ENCODE measurements around the gene ZFYVE21. TPM values are rescaled to one million over a fixed set of nuclear protein-coding genes. Genes with fewer than 3 reads are reported as not detected.
A peak's percentile ranks its signal among the peaks of the same experiment; 100 is the strongest.

Gene ZFYVE21
- total RNA-seq, result 60.9 TPM
- long read RNA-seq, transcript ZFYVE21-201 (8 exons, 1,521 nt), result minor isoform, 6 of 167 reads
- long read RNA-seq, transcript ZFYVE21-202 (7 exons, 1,383 nt), result major isoform, 146 of 167 reads
- long read RNA-seq, partial matches to known transcripts, result 3 of 167 reads
- long read RNA-seq, other reads (novel, unspliced or antisense), result 11 of 167 reads

DNA sequence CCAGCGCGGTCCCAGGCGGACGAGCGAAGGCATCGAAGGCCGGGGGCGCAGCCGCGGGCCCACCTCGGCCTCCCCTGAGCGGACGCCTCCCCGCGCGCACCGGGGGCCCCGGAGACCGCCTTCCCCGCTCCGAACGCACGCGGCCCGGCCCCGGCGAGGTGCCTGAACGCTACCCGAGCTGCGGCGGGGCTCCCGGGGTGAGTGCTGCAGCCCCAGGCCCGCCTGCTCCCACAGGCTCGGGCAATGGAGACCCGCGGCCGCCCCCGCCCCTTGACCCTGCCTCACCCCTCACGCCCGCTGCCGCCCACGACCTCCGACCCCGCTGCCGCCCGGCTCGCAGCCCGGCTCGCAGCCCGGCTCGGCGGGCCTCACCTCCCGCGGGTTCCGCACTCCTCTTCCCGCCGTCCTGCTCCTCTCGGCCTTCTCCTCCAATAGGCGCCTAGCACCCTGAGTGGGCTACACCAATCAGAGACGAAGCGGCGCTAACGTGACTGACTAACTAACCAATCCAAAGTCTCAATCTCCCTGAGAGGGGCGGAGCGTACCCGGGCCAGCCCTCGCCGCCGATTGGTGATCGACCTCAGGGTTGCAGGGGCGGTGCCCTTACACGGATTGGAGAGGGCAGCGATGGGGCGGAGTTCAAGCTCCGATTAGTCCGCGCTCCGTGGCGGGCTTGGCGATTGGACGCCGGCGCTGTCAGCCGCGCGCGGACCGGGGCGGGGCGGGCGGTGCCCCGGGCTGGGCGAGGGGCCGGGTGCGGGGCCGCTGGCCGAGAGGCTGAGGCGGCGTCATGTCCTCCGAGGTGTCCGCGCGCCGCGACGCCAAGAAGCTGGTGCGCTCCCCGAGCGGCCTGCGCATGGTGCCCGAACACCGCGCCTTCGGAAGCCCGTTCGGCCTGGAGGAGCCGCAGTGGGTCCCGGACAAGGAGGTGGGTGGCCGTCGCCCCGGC is at the start of gene ZFYVE21, which contains the start of gene XRCC3:
Gene ZFYVE21 (plus strand): TSS at position 759 of the 949 bp plus-strand sequence. CDS start 32 bp downstream, at position 791.
Gene XRCC3 (minus strand): TSS at position 400 of the 949 bp plus-strand sequence. CDS start 4,364 bp downstream, outside the sequence.
- peak; percentile 99 for DNase-seq (ENCODE audit: low spot score)
- intact Hi-C loops (cut with DNase I), result loop anchor here (5.0 kb wide), 1 partner anchor 88 kb away; the partner anchor contains the start of gene KLC1

GRCh38 chr14:103667671-103668070 is 47.9 kb upstream of the ZFYVE21 start:
- intact Hi-C loops (cut with DNase I), result no loop called here
- no peak for DNase-seq (ENCODE audit: low spot score)

GRCh38 chr14:103668117-103668516 is 47.5 kb upstream of the ZFYVE21 start:
- intact Hi-C loops (cut with DNase I), result no loop called here
- no peak for DNase-seq (ENCODE audit: low spot score)

- no peak for DNase-seq (ENCODE audit: low spot score)
- intact Hi-C loops (cut with DNase I), result no loop called here
Observed at GRCh38 chr14:103669370-103669769, 46.2 kb upstream of the ZFYVE21 start.

- DNase-seq (ENCODE audit: low spot score), result no peak
- intact Hi-C loops (cut with DNase I), result no loop called here
Observed at GRCh38 chr14:103671911-103672310, 43.7 kb upstream of the ZFYVE21 start.

GRCh38 chr14:103675957-103676356 is 39.7 kb upstream of the ZFYVE21 start:
- DNase-seq (ENCODE audit: low spot score), result no peak
- intact Hi-C loops (cut with DNase I), result no loop called here

DNA sequence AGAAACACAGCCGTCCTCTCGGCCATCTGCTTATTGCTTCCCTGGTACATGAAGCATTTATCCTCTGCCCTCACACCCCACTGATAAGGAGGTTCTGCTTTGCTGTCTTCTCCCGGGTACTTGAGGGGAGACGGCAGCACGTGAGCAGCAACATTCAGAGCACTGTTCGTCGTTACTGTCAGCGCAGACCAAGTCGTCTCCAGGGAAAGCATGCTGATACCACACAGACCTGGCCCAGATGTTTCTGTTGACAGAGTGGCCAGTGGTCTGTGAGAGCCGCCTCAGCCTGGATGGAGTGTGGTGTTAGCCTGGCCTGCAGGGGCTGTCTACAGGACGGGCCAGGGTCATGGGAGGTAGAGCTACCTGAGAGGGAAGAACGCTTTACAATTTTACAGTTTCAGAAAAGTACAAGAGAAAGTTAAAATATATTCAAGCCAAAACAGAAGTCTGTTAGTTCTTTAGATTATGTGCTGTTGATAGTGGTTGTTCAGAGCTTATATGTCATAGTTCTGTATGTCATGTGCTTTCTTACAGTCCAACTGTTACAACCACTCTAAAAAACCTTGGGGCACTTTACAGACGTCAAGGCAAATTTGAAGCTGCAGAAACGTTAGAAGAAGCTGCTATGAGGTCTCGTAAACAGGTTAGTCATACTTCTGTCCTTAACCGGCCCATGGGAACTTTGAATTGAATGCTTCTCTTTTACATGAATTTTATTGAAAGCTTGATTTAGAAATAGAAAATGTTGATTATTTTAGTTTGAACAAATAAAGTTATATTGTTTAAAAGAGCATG is 38.5 kb upstream of the ZFYVE21 start:
- DNase-seq (ENCODE audit: low spot score), result no peak
- intact Hi-C loops (cut with DNase I), result no loop called here

GRCh38 chr14:103679351-103679750 is 36.3 kb upstream of the ZFYVE21 start:
- intact Hi-C loops (cut with DNase I), result no loop called here
- no peak for DNase-seq (ENCODE audit: low spot score)

DNA sequence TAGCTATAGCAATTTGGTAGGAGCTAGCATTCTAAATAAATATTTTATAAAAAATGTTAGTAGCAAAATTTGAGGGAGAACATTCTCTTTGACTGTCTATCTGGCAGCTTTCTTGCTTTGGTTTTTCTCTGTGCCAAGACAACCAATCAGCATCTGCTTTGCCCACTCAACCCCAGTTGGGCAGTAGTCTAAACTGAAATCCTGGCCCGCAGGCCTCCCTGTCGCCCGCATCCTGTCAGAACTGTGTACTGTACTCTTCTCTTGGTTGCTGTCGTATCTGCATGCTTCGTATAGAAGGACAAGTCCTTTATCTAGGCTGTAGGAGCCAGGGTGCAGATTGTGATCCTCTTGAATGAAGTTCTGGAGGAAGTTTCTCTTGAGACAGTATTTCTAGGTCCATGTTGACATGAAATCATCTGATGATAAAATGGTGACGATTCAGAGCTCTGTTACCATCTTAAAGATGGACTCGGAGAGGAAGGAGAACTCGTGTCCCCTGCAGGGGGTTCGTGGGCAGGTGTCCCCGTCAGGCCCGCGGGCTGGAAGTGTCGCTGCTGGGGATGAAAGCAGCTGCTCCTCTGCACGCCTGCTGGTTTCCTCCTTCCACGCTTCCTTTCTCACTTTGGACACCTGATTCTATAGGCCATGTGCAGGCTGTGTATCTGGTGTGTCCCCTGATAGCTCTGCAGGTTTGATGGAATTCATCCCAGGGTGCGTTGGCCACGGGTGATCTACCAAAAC is 34.9 kb upstream of the ZFYVE21 start:
- intact Hi-C loops (cut with DNase I), result no loop called here
- no peak for DNase-seq (ENCODE audit: low spot score)

GRCh38 chr14:103683139-103683538 is 32.5 kb upstream of the ZFYVE21 start:
- intact Hi-C loops (cut with DNase I), result no loop called here
- no peak for DNase-seq (ENCODE audit: low spot score)

DNA sequence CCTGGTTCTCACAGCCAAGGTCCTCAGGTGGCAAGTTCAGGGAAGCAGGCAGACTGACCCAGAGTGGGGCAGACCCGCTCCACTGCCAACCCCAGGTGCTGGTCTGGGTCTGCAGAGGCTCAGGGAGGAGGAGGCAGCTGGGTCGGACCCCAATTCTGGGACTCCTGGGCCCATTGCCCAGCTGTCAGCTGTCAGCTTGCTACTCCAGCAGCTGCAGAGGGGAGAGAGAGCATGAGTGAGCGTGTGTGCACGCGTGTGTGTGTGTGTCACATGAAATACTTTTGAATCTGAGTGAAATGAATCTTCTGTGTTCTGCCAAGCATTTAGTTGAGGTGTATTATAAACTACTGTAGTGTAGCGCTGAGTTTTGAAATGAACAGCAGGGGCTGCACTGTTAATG is 31.1 kb upstream of the ZFYVE21 start:
- no peak for DNase-seq (ENCODE audit: low spot score)
- intact Hi-C loops (cut with DNase I), result no loop called here

- intact Hi-C loops (cut with DNase I), result no loop called here
- DNase-seq (ENCODE audit: low spot score), result no peak
Observed at GRCh38 chr14:103684871-103685270, 30.7 kb upstream of the ZFYVE21 start.

DNA sequence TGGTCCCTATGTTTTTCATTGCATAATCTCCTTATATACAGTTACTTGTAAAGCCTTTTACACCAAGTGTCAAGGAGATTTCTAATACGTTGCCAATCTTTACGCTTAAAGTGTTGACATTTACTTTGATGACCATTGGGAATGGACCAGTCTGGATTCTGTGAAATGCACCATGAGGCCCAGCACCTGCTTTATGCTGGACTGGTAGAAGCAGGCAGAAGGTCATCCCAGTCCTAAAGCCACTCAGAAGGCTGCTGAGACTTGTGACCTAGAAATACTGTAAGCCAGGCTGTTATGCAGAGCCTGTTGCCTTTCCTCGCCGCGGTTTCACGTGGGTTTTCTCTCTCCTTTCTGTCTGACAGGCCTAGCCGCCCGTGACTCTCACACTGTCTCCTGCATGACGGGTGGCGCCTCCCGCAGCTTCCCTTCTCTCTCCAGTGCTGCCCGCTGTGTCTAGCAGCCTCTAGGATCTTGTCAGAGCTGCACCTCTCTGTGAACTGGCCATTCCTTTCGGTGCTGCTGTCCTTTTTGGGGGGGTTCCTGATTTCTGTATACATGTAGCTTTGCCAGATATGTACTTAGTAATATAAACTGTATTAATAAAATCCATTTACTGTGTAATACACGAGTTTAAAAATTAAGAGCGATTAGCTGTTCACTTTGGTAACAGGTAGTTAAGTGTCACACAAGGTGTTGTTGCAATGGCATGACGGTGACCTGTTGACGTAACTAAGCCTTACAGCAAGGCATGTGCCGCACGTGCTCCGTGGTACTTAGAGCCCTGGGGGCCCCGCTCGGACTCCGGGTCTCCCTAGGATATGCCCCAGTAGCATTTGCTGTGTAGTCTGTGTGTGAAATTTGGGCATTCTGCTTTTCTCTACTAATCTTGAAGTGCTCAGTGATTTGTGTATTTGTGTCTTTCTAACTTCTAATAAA is 30.1 kb upstream of the ZFYVE21 start:
- intact Hi-C loops (cut with DNase I), result no loop called here
- no peak for DNase-seq (ENCODE audit: low spot score)

- no peak for DNase-seq (ENCODE audit: low spot score)
- intact Hi-C loops (cut with DNase I), result no loop called here
Observed at GRCh38 chr14:103686831-103687485, 28.7 kb upstream of the ZFYVE21 start.

DNA sequence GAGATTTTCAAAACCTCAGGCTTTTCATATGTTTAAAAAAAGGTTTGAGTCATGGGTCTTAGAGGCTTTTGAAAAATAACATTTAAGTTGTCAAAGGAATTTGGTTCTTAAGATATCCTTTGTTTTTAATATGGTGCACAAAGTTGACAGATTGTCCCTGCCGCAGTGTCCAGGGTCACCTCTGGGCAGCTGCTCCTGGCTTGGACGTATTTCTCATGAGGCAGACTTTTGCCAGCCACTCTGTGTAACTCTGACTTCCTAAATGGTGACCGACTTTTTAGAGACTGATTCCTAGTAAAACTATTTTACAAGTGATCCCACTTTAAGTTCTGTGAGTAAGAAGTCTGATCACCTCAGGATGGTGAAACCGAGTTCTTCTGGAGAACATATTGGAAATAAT is 27.9 kb upstream of the ZFYVE21 start:
- no peak for DNase-seq (ENCODE audit: low spot score)
- intact Hi-C loops (cut with DNase I), result no loop called here

- no peak for DNase-seq (ENCODE audit: low spot score)
- intact Hi-C loops (cut with DNase I), result no loop called here
Observed at GRCh38 chr14:103688441-103688840, 27.2 kb upstream of the ZFYVE21 start.
